HepG2 (cell line): ENCODE data around the gene INTS14. TPM values are rescaled to one million over a fixed set of nuclear protein-coding genes. Genes with fewer than 3 reads are reported as not detected.

Experiments used
- AGO2 ChIP-seq: fragments of 200-400 bp; formaldehyde crosslinking; optimal IDR thresholded peaks from 2 replicates; pipeline ENCODE3; 2017; ENCODE audit warnings: mild to moderate bottlenecking, low read depth, low read length, moderate library complexity
- CHD4 ChIP-seq: fragments of 200-600 bp; sonication (generic); IDR thresholded peaks from 2 replicates; pipeline ENCODE4 v1.7.0; 2017; ENCODE audit warnings: mild to moderate bottlenecking, low read length, borderline replicate concordance
- GATAD2A ChIP-seq: IDR thresholded peaks from 2 replicates; pipeline ENCODE4 v1.6.1; 2016
- GZF1 ChIP-seq: sonication (generic); formaldehyde crosslinking; IDR thresholded peaks from 2 replicates; pipeline ENCODE4 v1.5.1; 2020; ENCODE audit warnings: mild to moderate bottlenecking, missing genetic modification reagents
- JUN ChIP-seq: sonication (generic); formaldehyde crosslinking; IDR thresholded peaks from 2 replicates; pipeline ENCODE4 v1.4.0; 2020; ENCODE audit warnings: mild to moderate bottlenecking, missing genetic modification reagents
- KAT2B ChIP-seq: fragments of 150-350 bp; IDR thresholded peaks from 2 replicates; pipeline ENCODE4 v1.6.1; 2014; ENCODE audit warnings: low read depth, low read length, borderline replicate concordance
- KDM5A ChIP-seq: fragments of 200-600 bp; sonication (generic); IDR thresholded peaks from 2 replicates; pipeline ENCODE4 v1.7.0; 2018; ENCODE audit warnings: antibody characterized with exemption, mild to moderate bottlenecking, low read length, borderline replicate concordance
- LCORL ChIP-seq, 2 experiments: fragments of 450-650 bp in 1 of 2; sonication (generic) in 1 of 2; formaldehyde crosslinking in 1 of 2; IDR thresholded peaks; 2 replicates each; pipeline versions ENCODE4 v1.5.0 to v1.6.1; 2017 to 2020; ENCODE audit warnings: antibody characterized with exemption in 1 of 2, missing genetic modification reagents in 1 of 2
- NFKB2 ChIP-seq: sonication (generic); formaldehyde crosslinking; IDR thresholded peaks from 2 replicates; pipeline ENCODE4 v1.4.0; 2020; ENCODE audit warnings: missing genetic modification reagents, borderline replicate concordance
- PAF1 ChIP-seq: IDR thresholded peaks from 2 replicates; pipeline ENCODE4 v1.6.1; 2016; ENCODE audit warnings: missing genetic modification reagents, missing compliant biosample characterization
- PCBP2 ChIP-seq: fragments of 200-400 bp; formaldehyde crosslinking; optimal IDR thresholded peaks from 2 replicates; pipeline ENCODE3; 2018; ENCODE audit warnings: low read length, low read depth; ENCODE audit not compliant: poor library complexity, severe bottlenecking
- POGZ ChIP-seq: sonication (generic); formaldehyde crosslinking; IDR thresholded peaks from 2 replicates; pipeline ENCODE4 v1.4.0; 2020; ENCODE audit warnings: mild to moderate bottlenecking, missing genetic modification reagents
- RBAK ChIP-seq: sonication (generic); formaldehyde crosslinking; IDR thresholded peaks from 2 replicates; pipeline ENCODE4 v1.5.1; 2020; ENCODE audit warnings: mild to moderate bottlenecking, missing genetic modification reagents
- REL ChIP-seq: sonication (generic); formaldehyde crosslinking; conservative IDR thresholded peaks from 2 replicates; pipeline ENCODE4 v1.8.0; 2022; ENCODE audit warnings: mild to moderate bottlenecking, missing genetic modification reagents, moderate library complexity
- SATB2 ChIP-seq: sonication (generic); formaldehyde crosslinking; IDR thresholded peaks from 2 replicates; pipeline ENCODE4 v1.5.0; 2020; ENCODE audit warnings: missing genetic modification reagents
- SRY ChIP-seq: sonication (generic); formaldehyde crosslinking; IDR thresholded peaks from 2 replicates; pipeline ENCODE4 v1.8.0; 2022; ENCODE audit warnings: mild to moderate bottlenecking, missing genetic modification reagents
- TARDBP ChIP-seq: sonication (generic); formaldehyde crosslinking; IDR thresholded peaks from 2 replicates; pipeline ENCODE4 v1.8.0; 2022; ENCODE audit warnings: mild to moderate bottlenecking, missing genetic modification reagents
- TBL1XR1 ChIP-seq: fragments of 150-350 bp; IDR thresholded peaks from 2 replicates; pipeline ENCODE4 v1.6.1; 2014; ENCODE audit warnings: borderline replicate concordance, low read length; ENCODE audit not compliant: partially characterized antibody
- ZFY ChIP-seq: sonication (generic); formaldehyde crosslinking; IDR thresholded peaks from 2 replicates; pipeline ENCODE4 v1.4.0; 2020; ENCODE audit warnings: missing genetic modification reagents
- ZNF143 ChIP-seq: sonication (generic); formaldehyde crosslinking; IDR thresholded peaks from 2 replicates; pipeline ENCODE4 v1.4.0; 2020; ENCODE audit warnings: missing genetic modification reagents
- ZNF326 ChIP-seq: sonication (generic); formaldehyde crosslinking; IDR thresholded peaks from 2 replicates; pipeline ENCODE4 v1.4.0; 2020; ENCODE audit warnings: missing genetic modification reagents, borderline replicate concordance
- ZNF383 ChIP-seq: sonication (generic); formaldehyde crosslinking; IDR thresholded peaks from 2 replicates; pipeline ENCODE4 v1.4.0; 2020; ENCODE audit warnings: missing genetic modification reagents, mild to moderate bottlenecking, borderline replicate concordance
- ZNF530 ChIP-seq: sonication (generic); formaldehyde crosslinking; IDR thresholded peaks from 2 replicates; pipeline ENCODE4 v1.5.0; 2020; ENCODE audit warnings: low read depth, mild to moderate bottlenecking, missing genetic modification reagents
- ZNF550 ChIP-seq: sonication (generic); formaldehyde crosslinking; IDR thresholded peaks from 2 replicates; pipeline ENCODE4 v1.4.0; 2020; ENCODE audit warnings: mild to moderate bottlenecking, missing genetic modification reagents, borderline replicate concordance
- ZNF570 ChIP-seq: sonication (generic); formaldehyde crosslinking; IDR thresholded peaks from 2 replicates; pipeline ENCODE4 v1.4.0; 2020; ENCODE audit warnings: mild to moderate bottlenecking, missing genetic modification reagents, borderline replicate concordance
- ZNF720 ChIP-seq: sonication (generic); formaldehyde crosslinking; IDR thresholded peaks from 2 replicates; pipeline ENCODE4 v1.4.0; 2020; ENCODE audit warnings: missing genetic modification reagents
- ZNF782 ChIP-seq: sonication (generic); formaldehyde crosslinking; IDR thresholded peaks from 2 replicates; pipeline ENCODE4 v1.4.0; 2020; ENCODE audit warnings: missing genetic modification reagents, mild to moderate bottlenecking, borderline replicate concordance
- ZSCAN12 ChIP-seq: sonication (generic); formaldehyde crosslinking; IDR thresholded peaks from 2 replicates; pipeline ENCODE4 v1.9.0; 2021; ENCODE audit warnings: mild to moderate bottlenecking, missing genetic modification reagents
- polyA plus RNA-seq, 8 experiments: library from polyadenylated mRNA; depleted of rRNA in 3 of 8; stranded (reverse) in 7 of 8; unstranded in 1 of 8; fragments of >200 nt; fragmentation: Illumina TruSeq in 4 of 8; extraction: Trizol in 4 of 8; gene quantifications; 2 replicates each; pipeline versions ENCODE4 v1.2.1 to v1.2.3, GENCODE V29; 2011 to 2016; ENCODE audit warnings: low read depth in 4 of 8, missing spikeins in 1 of 8, mixed read lengths in 1 of 8; ENCODE audit not compliant: insufficient read depth in 1 of 8
- total RNA-seq, 5 experiments: library from RNA; depleted of rRNA; stranded (reverse); fragments of >200 nt; fragmentation: Illumina TruSeq; extraction: Trizol; gene quantifications; 2 replicates each; pipeline ENCODE4 v1.2.3, GENCODE V29; 2016; ENCODE audit warnings: low read depth in 1 of 5
- TF ChIP-seq, protein P1 (sequence below): IDR thresholded peaks from 2 replicates; pipeline ENCODE4 v1.6.1; 2016; ENCODE audit warnings: mild to moderate bottlenecking, missing biosample characterization, missing genetic modification reagents
- TF ChIP-seq, protein P2 (sequence below): sonication (generic); formaldehyde crosslinking; IDR thresholded peaks from 2 replicates; pipeline ENCODE4 v1.8.0; 2022; ENCODE audit warnings: mild to moderate bottlenecking, missing genetic modification reagents, moderate library complexity

INTS14 gene
- total and polyA plus RNA-seq, 2 of the 13 experiments (the other 11 are each of a cell fraction or from before 2014, with no cell fraction given): 41.4 to 52.0 TPM

DNA sequence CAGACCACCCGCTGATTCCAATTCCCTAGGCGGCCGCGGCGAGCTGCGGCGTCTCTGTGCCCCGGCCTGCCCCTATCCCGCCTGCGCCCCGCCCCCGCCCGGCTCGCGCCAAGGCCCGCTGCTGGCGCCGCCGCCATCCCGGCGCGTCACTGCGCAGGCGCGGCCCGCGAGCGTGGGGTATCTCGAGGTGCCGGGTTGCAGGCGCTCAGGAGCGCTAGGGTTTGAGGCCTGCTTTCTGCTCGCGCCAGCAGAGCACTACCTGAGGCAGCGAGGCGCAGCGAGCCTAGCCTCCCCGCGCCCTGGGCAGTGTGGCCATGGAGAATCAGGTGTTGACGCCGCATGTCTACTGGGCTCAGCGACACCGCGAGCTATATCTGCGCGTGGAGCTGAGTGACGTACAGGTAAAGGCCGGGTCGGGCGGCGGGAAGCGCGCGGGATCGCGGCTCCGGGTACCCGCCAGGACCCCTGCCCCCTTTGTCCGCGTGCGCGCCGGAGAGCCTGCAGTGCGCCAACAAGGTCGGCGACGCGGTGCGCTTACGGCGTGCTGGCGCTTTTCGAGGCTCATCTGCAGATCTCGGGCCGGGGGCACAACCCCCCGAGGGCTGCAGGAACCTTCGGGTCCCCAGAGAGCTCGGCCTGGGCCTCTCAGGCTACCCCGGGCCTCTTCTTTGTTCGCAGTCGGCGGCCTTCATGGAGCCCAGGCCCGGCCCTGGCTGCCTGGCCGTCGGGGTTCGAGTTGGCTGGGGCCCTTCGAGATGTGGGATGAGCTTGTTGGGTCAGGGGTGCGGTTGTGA lies 80.4 kb downstream of the INTS14 start, which contains the start of gene HACD3 (continued):
- 0 out of 2 replicates have a peak, but pooled peaks have one; percentile 86 for TF ChIP-seq ZNF570
- TF ChIP-seq LCORL (IDR thresholded peaks at IDR 0.05): no peak
- no peak for TF ChIP-seq LCORL (CRISPR knock-in tag; IDR thresholded peaks at IDR 0.05)
- TF ChIP-seq ZNF550 (CRISPR knock-in tag): peak; percentile 76; the same call in 1 of the 2 replicates
- TF ChIP-seq POGZ (CRISPR knock-in tag): peak; percentile 55; the same call in 1 of the 2 replicates
- no peak for TF ChIP-seq PCBP2
- TF ChIP-seq TARDBP (CRISPR knock-in tag): no peak
- peak; percentile 66; the same call in 1 of the 2 replicates for TF ChIP-seq SATB2 (CRISPR knock-in tag)
- TF ChIP-seq REL: 0 out of 2 replicates have a peak, but pooled peaks have one; percentile 33
- TF ChIP-seq JUN (CRISPR knock-in tag): 0 out of 2 replicates have a peak, but pooled peaks have one; percentile 23
- no peak for TF ChIP-seq ZNF326 (CRISPR knock-in tag)
- TF ChIP-seq AGO2: peak; percentile 90
- TF ChIP-seq ZFY (CRISPR knock-in tag): peak; percentile 99
- TF ChIP-seq CHD4: no peak
- TF ChIP-seq, protein P1, sequence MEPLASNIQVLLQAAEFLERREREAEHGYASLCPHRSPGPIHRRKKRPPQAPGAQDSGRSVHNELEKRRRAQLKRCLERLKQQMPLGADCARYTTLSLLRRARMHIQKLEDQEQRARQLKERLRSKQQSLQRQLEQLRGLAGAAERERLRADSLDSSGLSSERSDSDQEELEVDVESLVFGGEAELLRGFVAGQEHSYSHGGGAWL: peak; percentile 87
- peak; percentile 50; the same call in 1 of the 2 replicates for TF ChIP-seq KDM5A
- TF ChIP-seq SRY (CRISPR knock-in tag): peak; percentile 90
- TF ChIP-seq ZNF383: 0 out of 2 replicates have a peak, but pooled peaks have one; percentile 74
- TF ChIP-seq ZNF782 (CRISPR knock-in tag): peak; percentile 78; the same call in 1 of the 2 replicates
- TF ChIP-seq GATAD2A (CRISPR knock-in tag): 0 out of 2 replicates have a peak, but pooled peaks have one; percentile 23
- TF ChIP-seq KAT2B: no peak
- no peak for TF ChIP-seq ZNF530
- peak; percentile 86; the same call in 1 of the 2 replicates for TF ChIP-seq GZF1 (CRISPR knock-in tag)
- no peak for TF ChIP-seq RBAK
- no peak for TF ChIP-seq ZNF720 (CRISPR knock-in tag)
- TF ChIP-seq NFKB2 (CRISPR knock-in tag): peak; percentile 92
- TF ChIP-seq, protein P2, sequence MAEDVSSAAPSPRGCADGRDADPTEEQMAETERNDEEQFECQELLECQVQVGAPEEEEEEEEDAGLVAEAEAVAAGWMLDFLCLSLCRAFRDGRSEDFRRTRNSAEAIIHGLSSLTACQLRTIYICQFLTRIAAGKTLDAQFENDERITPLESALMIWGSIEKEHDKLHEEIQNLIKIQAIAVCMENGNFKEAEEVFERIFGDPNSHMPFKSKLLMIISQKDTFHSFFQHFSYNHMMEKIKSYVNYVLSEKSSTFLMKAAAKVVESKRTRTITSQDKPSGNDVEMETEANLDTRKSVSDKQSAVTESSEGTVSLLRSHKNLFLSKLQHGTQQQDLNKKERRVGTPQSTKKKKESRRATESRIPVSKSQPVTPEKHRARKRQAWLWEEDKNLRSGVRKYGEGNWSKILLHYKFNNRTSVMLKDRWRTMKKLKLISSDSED (CRISPR knock-in tag): peak; percentile 87; the same call in 1 of the 2 replicates
- no peak for TF ChIP-seq TBL1XR1
- peak; percentile 82; the same call in 1 of the 2 replicates for TF ChIP-seq ZSCAN12 (CRISPR knock-in tag)
- no peak for TF ChIP-seq PAF1 (CRISPR knock-in tag)
- TF ChIP-seq ZNF143: no peak
